H1 (cell line): ENCODE data around the gene ATP5MC2. TPM values are rescaled to one million over a fixed set of nuclear protein-coding genes. Genes with fewer than 3 reads are reported as not detected.

ENCODE experiments used
- CEBPB ChIP-seq: IDR thresholded peaks from 2 replicates; pipeline ENCODE4 v1.6.1; 2012; ENCODE audit warnings: low read depth, low read length
- CHD2 ChIP-seq: IDR thresholded peaks from 2 replicates; pipeline ENCODE4 v1.6.1; 2012; ENCODE audit warnings: low read length, improper control_type of control experiment
- CREB1 ChIP-seq: IDR thresholded peaks from 2 replicates; pipeline ENCODE4 v1.6.1; 2012; ENCODE audit warnings: inconsistent platforms
- CTCF ChIP-seq, 3 experiments: IDR thresholded peaks; 1 replicate in 2 of 3; 2 replicates in 1 of 3; pipeline versions ENCODE4 v1.5.1 to v1.6.1; 2011; ENCODE audit warnings: low read length in 3 of 3, mild to moderate bottlenecking in 3 of 3, inconsistent platforms in 2 of 3, low read depth in 1 of 3, moderate library complexity in 1 of 3; ENCODE audit not compliant: insufficient read depth in 1 of 3; ENCODE audit errors: control extremely low read depth in 1 of 3
- EP300 ChIP-seq, 2 experiments: IDR thresholded peaks; 1 replicate in 1 of 2; 2 replicates in 1 of 2; pipeline ENCODE4 v1.6.1; 2011 to 2012; ENCODE audit warnings: low read depth in 2 of 2, low read length in 2 of 2, mild to moderate bottlenecking in 2 of 2, borderline replicate concordance in 1 of 2, inconsistent platforms in 1 of 2, moderate library complexity in 1 of 2
- FOSL1 ChIP-seq: IDR thresholded peaks from 2 replicates; pipeline ENCODE4 v1.6.1; 2011; ENCODE audit warnings: mild to moderate bottlenecking, low read depth, low read length, moderate library complexity; ENCODE audit not compliant: insufficient read depth
- GTF2F1 ChIP-seq: IDR thresholded peaks from 2 replicates; pipeline ENCODE4 v1.6.1; 2012; ENCODE audit warnings: low read depth, low read length, improper control_type of control experiment, borderline replicate concordance
- HDAC6 ChIP-seq: IDR thresholded peaks from one replicate; pipeline ENCODE4 v1.7.1; 2012; ENCODE audit warnings: low read depth, mild to moderate bottlenecking, inconsistent platforms, low read length, moderate library complexity
- KDM1A ChIP-seq: fragments of 200-600, 300-600 bp; sonication (generic); IDR thresholded peaks from 2 replicates; pipeline ENCODE4 v1.7.1; 2016; ENCODE audit warnings: mild to moderate bottlenecking, low read length, borderline replicate concordance
- MAFK ChIP-seq: IDR thresholded peaks from 2 replicates; pipeline ENCODE4 v1.6.1; 2012; ENCODE audit warnings: low read depth, mild to moderate bottlenecking, improper control_type of control experiment, low read length
- NANOG ChIP-seq: IDR thresholded peaks from 2 replicates; pipeline ENCODE4 v1.6.1; 2011; ENCODE audit warnings: low read length, low read depth, mild to moderate bottlenecking, inconsistent platforms; ENCODE audit not compliant: insufficient read depth, poor library complexity, severe bottlenecking
- PHF8 ChIP-seq: fragments of 200-600 bp; sonication (generic); conservative IDR thresholded peaks from 2 replicates; pipeline ENCODE4 v1.7.1; 2012; ENCODE audit warnings: low read depth, mild to moderate bottlenecking, inconsistent platforms, low read length, moderate library complexity
- POLR2AphosphoS5 ChIP-seq: IDR thresholded peaks from 2 replicates; pipeline ENCODE4 v1.6.1; 2011; ENCODE audit warnings: low read depth, low read length
- POU5F1 ChIP-seq: IDR thresholded peaks from 2 replicates; pipeline ENCODE4 v1.6.1; 2011; ENCODE audit warnings: low read depth, mild to moderate bottlenecking, low read length, moderate library complexity
- RAD21 ChIP-seq, 2 experiments: IDR thresholded peaks in 1 of 2; conservative IDR thresholded peaks in 1 of 2; 2 replicates each; pipeline ENCODE4 v1.6.1; 2011; ENCODE audit warnings: low read depth in 2 of 2, low read length in 2 of 2, improper control_type of control experiment in 1 of 2, inconsistent platforms in 1 of 2, mild to moderate bottlenecking in 1 of 2, moderate library complexity in 1 of 2
- SAP30 ChIP-seq: fragments of 300-600 bp; sonication (generic); IDR thresholded peaks from 2 replicates; pipeline ENCODE4 v1.7.1; 2012; ENCODE audit warnings: low read length, moderate library complexity, mild to moderate bottlenecking, inconsistent platforms; ENCODE audit not compliant: insufficient read depth, insufficient replicate concordance
- SIRT6 ChIP-seq: IDR thresholded peaks from one replicate; pipeline ENCODE4 v1.7.1; 2012; ENCODE audit warnings: low read length, inconsistent platforms
- SIX5 ChIP-seq: IDR thresholded peaks from 2 replicates; pipeline ENCODE4 v1.6.1; 2011; ENCODE audit warnings: mild to moderate bottlenecking, low read depth, low read length
- SP1 ChIP-seq: IDR thresholded peaks from 2 replicates; pipeline ENCODE4 v1.6.1; 2011; ENCODE audit warnings: low read depth, low read length
- TEAD4 ChIP-seq: IDR thresholded peaks from 2 replicates; pipeline ENCODE4 v1.6.1; 2012; ENCODE audit warnings: low read depth, low read length, inconsistent platforms, mixed read lengths
- YY1 ChIP-seq: IDR thresholded peaks from 2 replicates; pipeline ENCODE4 v1.6.1; 2011; ENCODE audit warnings: low read depth, mild to moderate bottlenecking, low read length
- ZNF274 ChIP-seq: IDR thresholded peaks from 2 replicates; pipeline ENCODE4 v1.7.0; 2012; ENCODE audit warnings: low read length, borderline replicate concordance; ENCODE audit errors: extremely low read depth
- polyA plus RNA-seq, 7 experiments: library from polyadenylated mRNA; depleted of rRNA in 3 of 7; stranded (reverse) in 5 of 7; unstranded in 2 of 7; fragments of >200 nt in 5 of 7; fragments of 200-250 nt in 2 of 7; gene quantifications; 1 replicate in 5 of 7; 2 replicates in 1 of 7; 4 replicates in 1 of 7; pipeline versions ENCODE4 v1.2.1 to v1.2.3, GENCODE V29; 2011 to 2013; ENCODE audit warnings: missing spikeins in 2 of 7, mixed read lengths in 2 of 7
- total RNA-seq: library from RNA; stranded (reverse); fragmentation: NEBNext Ultra II Directional; extraction: Animal tissue kit (Norgen Biotek cat#: 25700); gene quantifications from 2 replicates; pipeline ENCODE4 v1.2.1, GENCODE V29; 2021

The ATP5MC2 gene
- total and polyA plus RNA-seq, 2 of the 8 experiments (the other 6 are each of a cell fraction or from before 2014, with no cell fraction given), result 408 to 952 TPM

- TF ChIP-seq TEAD4, result 0 out of 2 replicates have a peak, but pooled peaks have one; percentile 14
- no peak for TF ChIP-seq SAP30
- TF ChIP-seq CREB1, result peak; percentile 71
- no peak for TF ChIP-seq ZNF274
- TF ChIP-seq SP1, result peak; percentile 99
- TF ChIP-seq YY1, result 0 out of 2 replicates have a peak, but pooled peaks have one; percentile 54
- peak; percentile 46 for TF ChIP-seq POLR2AphosphoS5
- TF ChIP-seq MAFK, result no peak
- peak; percentile 86 for TF ChIP-seq PHF8
- no peak for TF ChIP-seq GTF2F1
- TF ChIP-seq FOSL1, result no peak
- TF ChIP-seq SIRT6, result no peak
- TF ChIP-seq EP300 (IDR thresholded peaks at IDR 0.05; ENCODE audit: borderline replicate concordance in 1 of 2, low read depth in 2 of 2, low read length in 2 of 2), result peak in 1 of 2 experiments; percentile 96; a peak in 2 of 3 replicates
- TF ChIP-seq NANOG, result no peak
- peak; percentile 97 for TF ChIP-seq CHD2
- TF ChIP-seq POU5F1, result no peak
- no peak for TF ChIP-seq CEBPB
- peak; percentile 23; the same call in 1 of the 2 replicates for TF ChIP-seq SIX5
- no peak for TF ChIP-seq KDM1A
- 0 out of 4 replicates have a peak, but pooled peaks of 1 of the 2 experiments have one; percentile 1 for TF ChIP-seq RAD21 (IDR thresholded peaks at IDR 0.05 in 1 of 2, conservative IDR thresholded peaks at IDR 0.05 in 1 of 2; ENCODE audit: low read depth in 2 of 2, low read length in 2 of 2)
- no peak for TF ChIP-seq CTCF (IDR thresholded peaks at IDR 0.05; ENCODE audit: control extremely low read depth in 1 of 3, insufficient read depth in 1 of 3, low read depth in 1 of 3, low read length in 3 of 3)
- no peak for TF ChIP-seq HDAC6
These were observed 49.8 kb downstream of the ATP5MC2 start, which contains the start of gene ATF7 (continued) for GRCh38 chr12:53625946-53626701.
